Sigmoid colon (tissue), 4 donors: ENCODE measurements around the gene STK40.

Source experiments
- EP300 ChIP-seq, 4 donors: sonication (generic); formaldehyde crosslinking; IDR thresholded peaks; one replicate each; pipeline ENCODE4 v1.6.1; 2017; ENCODE audit warnings: antibody characterized with exemption in 4 of 4
- POLR2AphosphoS5 ChIP-seq, 4 donors: sonication (generic); formaldehyde crosslinking; IDR thresholded peaks; one replicate each; pipeline ENCODE4 v1.6.1; 2017; ENCODE audit warnings: antibody characterized with exemption in 4 of 4
- TF ChIP-seq, protein P1 (sequence below), 4 experiments: fragments of 450-650 bp in 3 of 4; fragments of 200-600 bp in 1 of 4; IDR thresholded peaks; one replicate each; pipeline ENCODE4 v1.5.1; 2016 to 2019; ENCODE audit warnings: antibody characterized with exemption in 4 of 4, mild to moderate bottlenecking in 3 of 4, moderate library complexity in 2 of 4

- TF ChIP-seq, protein P1, sequence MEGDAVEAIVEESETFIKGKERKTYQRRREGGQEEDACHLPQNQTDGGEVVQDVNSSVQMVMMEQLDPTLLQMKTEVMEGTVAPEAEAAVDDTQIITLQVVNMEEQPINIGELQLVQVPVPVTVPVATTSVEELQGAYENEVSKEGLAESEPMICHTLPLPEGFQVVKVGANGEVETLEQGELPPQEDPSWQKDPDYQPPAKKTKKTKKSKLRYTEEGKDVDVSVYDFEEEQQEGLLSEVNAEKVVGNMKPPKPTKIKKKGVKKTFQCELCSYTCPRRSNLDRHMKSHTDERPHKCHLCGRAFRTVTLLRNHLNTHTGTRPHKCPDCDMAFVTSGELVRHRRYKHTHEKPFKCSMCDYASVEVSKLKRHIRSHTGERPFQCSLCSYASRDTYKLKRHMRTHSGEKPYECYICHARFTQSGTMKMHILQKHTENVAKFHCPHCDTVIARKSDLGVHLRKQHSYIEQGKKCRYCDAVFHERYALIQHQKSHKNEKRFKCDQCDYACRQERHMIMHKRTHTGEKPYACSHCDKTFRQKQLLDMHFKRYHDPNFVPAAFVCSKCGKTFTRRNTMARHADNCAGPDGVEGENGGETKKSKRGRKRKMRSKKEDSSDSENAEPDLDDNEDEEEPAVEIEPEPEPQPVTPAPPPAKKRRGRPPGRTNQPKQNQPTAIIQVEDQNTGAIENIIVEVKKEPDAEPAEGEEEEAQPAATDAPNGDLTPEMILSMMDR (IDR thresholded peaks at IDR 0.05) = no peak
- TF ChIP-seq EP300 (IDR thresholded peaks at IDR 0.05) = no peak
- TF ChIP-seq POLR2AphosphoS5 (IDR thresholded peaks at IDR 0.05) = no peak
Measured at GRCh38 chr1:36377791-36378492, 7.8 kb downstream of the STK40 start.
